PC-9 (cell line): ENCODE results near the gene DUSP18. TPM values are rescaled to one million over a fixed set of nuclear protein-coding genes. Genes with fewer than 3 reads are reported as not detected.

Experiments
- BruUV-seq: library from RNA; stranded (reverse); fragments of 400-500 nt; replicated peaks from 2 replicates; lab custom pipeline; 2021; lab: Mats Ljungman, UMichigan
- CTCF ChIA-PET: fragments of 300-600 bp; sonication (Branson Sonifier 250); formaldehyde crosslinking; loops from one replicate; lab custom pipeline; 2022; ENCODE audit warnings: antibody characterized with exemption; lab: Charles Lee
- POLR2A ChIA-PET: fragments of 300-600 bp; sonication (Branson Sonifier 250); formaldehyde crosslinking; loops from one replicate; lab custom pipeline; 2022; ENCODE audit warnings: antibody characterized with exemption; ENCODE audit not compliant: unreplicated experiment; lab: Charles Lee
- DNase-seq, 2 experiments: peaks; one replicate each; pipeline versions ENCODE4 v3.0.0 to v3.0.0-alpha.2; 2015 to 2022; ENCODE audit warnings: mixed read lengths in 1 of 2
- H2AFZ ChIP-seq: fragments of 200-600 bp; sonication (generic); 2 replicates; pipeline ENCODE4 v1.8.1; 2017; ENCODE audit warnings: antibody characterized with exemption
- H3F3A ChIP-seq: fragments of 200-600 bp; sonication (generic); 2 replicates; pipeline ENCODE4 v1.8.1; 2017; ENCODE audit warnings: antibody characterized with exemption, mild to moderate bottlenecking, low read depth; ENCODE audit not compliant: insufficient read depth
- H3K27ac ChIP-seq: fragments of 200-600 bp; sonication (generic); 2 replicates; pipeline ENCODE4 v1.6.1; 2016; ENCODE audit warnings: mixed run types
- H3K27me3 ChIP-seq: fragments of 200-600 bp; sonication (generic); 2 replicates; pipeline ENCODE4 v1.6.1; 2016; ENCODE audit warnings: low read depth, mixed run types; ENCODE audit not compliant: insufficient read depth
- H3K36me3 ChIP-seq: fragments of 200-600 bp; sonication (generic); 2 replicates; pipeline ENCODE4 v1.6.1; 2016; ENCODE audit warnings: low read depth, mixed run types
- H3K4me1 ChIP-seq: fragments of 200-600 bp; sonication (generic); replicated peaks from 2 replicates; pipeline ENCODE4 v1.6.1; 2016; ENCODE audit warnings: mixed run types; ENCODE audit not compliant: insufficient read depth
- H3K4me2 ChIP-seq: fragments of 200-600 bp; sonication (generic); 2 replicates; pipeline ENCODE4 v1.6.1; 2017; ENCODE audit warnings: mixed run types
- H3K4me3 ChIP-seq: fragments of 200-600 bp; sonication (generic); 2 replicates; pipeline ENCODE4 v1.6.1; 2016; ENCODE audit warnings: mixed run types
- H3K79me2 ChIP-seq: fragments of 200-600 bp; sonication (generic); 2 replicates; pipeline ENCODE4 v1.6.1; 2017; ENCODE audit warnings: low read depth, mixed run types
- H3K9me2 ChIP-seq: fragments of 200-600 bp; sonication (generic); 2 replicates; pipeline ENCODE4 v1.8.1; 2017; ENCODE audit warnings: mild to moderate bottlenecking; ENCODE audit not compliant: insufficient read depth
- H3K9me3 ChIP-seq: fragments of 200-600 bp; sonication (generic); 2 replicates; pipeline ENCODE4 v1.8.1; 2016; ENCODE audit warnings: low read depth; ENCODE audit not compliant: insufficient read depth
- H4K20me1 ChIP-seq: fragments of 200-600 bp; sonication (generic); 2 replicates; pipeline ENCODE4 v1.8.1; 2017; ENCODE audit not compliant: insufficient read depth
- CTCF ChIP-seq: fragments of 200-600 bp; sonication (generic); conservative IDR thresholded peaks from 2 replicates; pipeline ENCODE4 v1.6.1; 2017; ENCODE audit warnings: mixed run types, antibody characterized with exemption, mild to moderate bottlenecking, moderate library complexity
- EZH2 ChIP-seq: fragments of 200-600 bp; sonication (generic); IDR thresholded peaks from 2 replicates; pipeline ENCODE4 v1.8.0; 2017; ENCODE audit warnings: antibody characterized with exemption, low read depth
- intact Hi-C: fragments of 100-400 bp; cut with micrococcal nuclease; formaldehyde crosslinking; loops from one replicate; pipeline ENCODE4 v1.10.0; 2022; ENCODE audit not compliant: unreplicated experiment
- total RNA-seq: library from RNA; stranded (reverse); gene quantifications from 2 replicates; pipeline ENCODE4 v1.2.3, GENCODE V29; 2021

Gene DUSP18
- total RNA-seq, 1 experiment from 2014 or later: 11.0 TPM

GRCh38 chr22:30643055-30643875 lies 24.4 kb downstream of the DUSP18 start:
- no peak for TF ChIP-seq CTCF
- no peak for TF ChIP-seq EZH2
- Histone ChIP-seq H3K9me3 (no peaks in the 10 kb centered on the region), H3K27me3 (no peaks in the 10 kb centered on the region), H2AFZ (no peak overlapping the region), H3K4me1 (no peaks in the 10 kb centered on the region), H3K79me2 (no peaks in the 10 kb centered on the region), H3K27ac (no peak overlapping the region), H3K9me2 (no peaks in the 10 kb centered on the region), H4K20me1 (no peaks in the 10 kb centered on the region), H3F3A (no peaks in the 10 kb centered on the region), H3K36me3 (no peaks in the 10 kb centered on the region), H3K4me3 (no peak overlapping the region), H3K4me2 (no peak overlapping the region)
- no TSS peak for BruUV-seq
- POLR2A ChIA-PET: no interaction called here
- CTCF ChIA-PET: interaction anchor here (0.6 to 0.7 kb wide), 2 partner anchors 251 to 276 kb away, joined by 3 to 4 read pairs; no protein-coding TSS in a partner anchor
- no peak for DNase-seq
- intact Hi-C loops: no loop called here

GRCh38 chr22:30640839-30641430 lies 26.7 kb downstream of the DUSP18 start:
- intact Hi-C loops: no loop called here
- no peaks in the 10 kb centered on the region for H3K9me3 ChIP-seq
- peaks cover 12% of the 10 kb centered on the region; the same call in 1 of the 2 replicates for H3F3A ChIP-seq
- H2AFZ ChIP-seq: no peak overlapping the region
- POLR2A ChIA-PET: interaction anchor here (0.6 kb wide), 1 partner anchor 22 kb away, joined by 5 read pairs; no protein-coding TSS in a partner anchor
- no peaks in the 10 kb centered on the region for H4K20me1 ChIP-seq
- no peak for DNase-seq
- H3K4me3 ChIP-seq: no peak overlapping the region
- no peaks in the 10 kb centered on the region for H3K27me3 ChIP-seq
- peaks cover 16% of the 10 kb centered on the region for H3K4me1 ChIP-seq
- no peaks in the 10 kb centered on the region for H3K9me2 ChIP-seq
- CTCF ChIA-PET: no interaction called here
- H3K27ac ChIP-seq: no peak overlapping the region
- no TSS peak for BruUV-seq
- no peaks in the 10 kb centered on the region for H3K36me3 ChIP-seq
- no peak overlapping the region for H3K4me2 ChIP-seq
- TF ChIP-seq CTCF (no peak), EZH2 (no peak)
- peaks cover 13% of the 10 kb centered on the region for H3K79me2 ChIP-seq

DNA sequence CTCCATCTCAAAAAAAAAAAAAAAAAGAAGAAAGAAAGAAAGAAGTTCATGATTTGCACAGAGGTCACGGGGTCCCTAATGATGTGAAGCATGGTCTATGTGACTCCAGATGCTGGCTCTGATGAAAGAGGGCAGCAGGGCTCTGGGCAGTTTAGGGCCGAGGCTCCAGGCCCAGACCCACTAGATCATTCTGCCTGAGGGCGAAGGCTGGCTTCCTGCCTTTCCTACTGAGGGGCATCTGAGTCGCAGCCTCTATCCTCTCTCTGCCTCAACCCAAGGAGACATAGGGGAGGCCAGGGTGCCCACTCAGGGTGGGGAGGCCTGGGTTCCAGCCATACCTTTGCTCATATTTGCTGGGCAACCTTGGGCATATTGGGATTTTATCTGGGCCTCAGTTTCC lies 27.3 kb downstream of the DUSP18 start:
- H3K9me3 ChIP-seq: no peaks in the 10 kb centered on the region
- H3K9me2 ChIP-seq: no peaks in the 10 kb centered on the region
- H3K4me3 ChIP-seq: no peak overlapping the region
- POLR2A ChIA-PET: no interaction called here
- TF ChIP-seq CTCF (no peak), EZH2 (no peak)
- no peaks in the 10 kb centered on the region for H4K20me1 ChIP-seq
- intact Hi-C loops: no loop called here
- H3K36me3 ChIP-seq: no peaks in the 10 kb centered on the region
- H3K27ac ChIP-seq: no peak overlapping the region
- H3K79me2 ChIP-seq: peaks cover 13% of the 10 kb centered on the region
- no peaks in the 10 kb centered on the region for H3K27me3 ChIP-seq
- H3K4me2 ChIP-seq: no peak overlapping the region
- peaks cover 16% of the 10 kb centered on the region; the same call in 1 of the 2 replicates for H3F3A ChIP-seq
- BruUV-seq: no TSS peak
- no peak overlapping the region for H2AFZ ChIP-seq
- CTCF ChIA-PET: no interaction called here
- no peak for DNase-seq
- H3K4me1 ChIP-seq: peaks cover 16% of the 10 kb centered on the region
